DOHH2 (cell line): Measurements from ENCODE around the gene TBKBP1.
"Not testable (repeated sequence)": the region's sequence is repeated elsewhere in the genome, so short reads cannot be mapped to it uniquely, and the experiment has no call there.

Source experiments
- H3F3A ChIP-seq: fragments of 200-600 bp; sonication (generic), shearing (Covaris generic); 2 replicates; pipeline ENCODE4 v1.6.0; 2016; ENCODE audit warnings: antibody characterized with exemption, mild to moderate bottlenecking; ENCODE audit not compliant: control insufficient read depth, insufficient read depth
- H3K27ac ChIP-seq: fragments of 200-600 bp; sonication (generic); 2 replicates; pipeline ENCODE4 v1.5.1; 2014; ENCODE audit warnings: low read depth, mild to moderate bottlenecking, low read length, moderate library complexity
- H3K27me3 ChIP-seq: fragments of 200-600 bp; sonication (generic); 2 replicates; pipeline ENCODE4 v1.6.1; 2014; ENCODE audit warnings: mild to moderate bottlenecking, low read length, mixed read lengths; ENCODE audit not compliant: control insufficient read depth
- H3K36me3 ChIP-seq: fragments of 200-600 bp; sonication (generic); 2 replicates; pipeline ENCODE4 v1.6.1; 2014; ENCODE audit warnings: mild to moderate bottlenecking, low read length, moderate library complexity, mixed read lengths; ENCODE audit not compliant: control insufficient read depth
- H3K4me1 ChIP-seq: fragments of 200-600 bp; sonication (generic); 2 replicates; pipeline ENCODE4 v1.6.1; 2014; ENCODE audit warnings: mild to moderate bottlenecking, low read length, mixed read lengths; ENCODE audit not compliant: control insufficient read depth
- H3K4me2 ChIP-seq: fragments of 200-600 bp; sonication (generic); 2 replicates; pipeline ENCODE4 v1.6.0; 2014; ENCODE audit warnings: mild to moderate bottlenecking, low read length, moderate library complexity
- H3K4me3 ChIP-seq: fragments of 200-600 bp; sonication (generic); 2 replicates; pipeline ENCODE4 v1.5.1; 2014; ENCODE audit warnings: mild to moderate bottlenecking, low read length, mixed read lengths
- H3K79me2 ChIP-seq: fragments of 200-600 bp; sonication (generic); 2 replicates; pipeline ENCODE4 v1.6.1; 2014; ENCODE audit warnings: mild to moderate bottlenecking, low read length, mixed read lengths; ENCODE audit not compliant: control insufficient read depth
- H3K9me2 ChIP-seq: fragments of 200-600 bp; sonication (generic); replicated peaks from 2 replicates; pipeline ENCODE4 v1.6.1; 2014; ENCODE audit warnings: mild to moderate bottlenecking, low read length, mixed read lengths; ENCODE audit not compliant: control insufficient read depth
- H3K9me3 ChIP-seq: fragments of 200-600 bp; sonication (generic); 2 replicates; pipeline ENCODE4 v1.6.1; 2014; ENCODE audit warnings: antibody characterized with exemption, low read length, mixed read lengths; ENCODE audit not compliant: control insufficient read depth, insufficient read depth
- H4K20me1 ChIP-seq: fragments of 200-600 bp; sonication (generic); 2 replicates; pipeline ENCODE4 v1.6.0; 2014; ENCODE audit warnings: low read depth, mild to moderate bottlenecking, antibody characterized with exemption, low read length, moderate library complexity; ENCODE audit not compliant: control insufficient read depth, insufficient read depth
- CTCF ChIP-seq: fragments of 200-600 bp; sonication (generic); IDR thresholded peaks from one replicate; pipeline ENCODE4 v1.5.1; 2014; ENCODE audit warnings: antibody characterized with exemption, mild to moderate bottlenecking, low read depth, low read length; ENCODE audit not compliant: poor library complexity, severe bottlenecking
- EZH2phosphoT487 ChIP-seq: fragments of 200-600 bp; sonication (generic); IDR thresholded peaks from 2 replicates; pipeline ENCODE4 v1.6.1; 2017; ENCODE audit warnings: borderline replicate concordance, mild to moderate bottlenecking, antibody characterized with exemption, low read length, moderate library complexity, mixed read lengths

Gene TBKBP1

GRCh38 chr17:47682138-47682537, 11.8 kb upstream of the TBKBP1 start:
- no peak for TF ChIP-seq EZH2phosphoT487
- H3K4me3 ChIP-seq: no peak overlapping the region
- H3F3A ChIP-seq: peaks cover 64% of the 10 kb centered on the region
- H4K20me1 ChIP-seq: peaks cover 9% of the 10 kb centered on the region; the same call in 1 of the 2 replicates
- H3K27me3 ChIP-seq: no peaks in the 10 kb centered on the region
- no peak overlapping the region for H3K4me2 ChIP-seq
- 0 out of 2 replicates have a peak, but pooled peaks cover 3% of the 10 kb centered on the region for H3K79me2 ChIP-seq
- no peaks in the 10 kb centered on the region for H3K9me2 ChIP-seq
- no peaks in the 10 kb centered on the region for H3K4me1 ChIP-seq
- H3K27ac ChIP-seq: no peak overlapping the region
- peaks cover 88% of the 10 kb centered on the region for H3K36me3 ChIP-seq
- no peaks in the 10 kb centered on the region for H3K9me3 ChIP-seq

- not testable (repeated sequence) for H3K9me3 ChIP-seq, H3K4me2 ChIP-seq, H3K27me3 ChIP-seq, H3K4me1 ChIP-seq, H3K79me2 ChIP-seq, H3K9me2 ChIP-seq, H3K27ac ChIP-seq, H4K20me1 ChIP-seq, H3K4me3 ChIP-seq
- Histone ChIP-seq H3F3A (peaks cover 67% of the 10 kb centered on the region), H3K36me3 (peaks cover 82% of the 10 kb centered on the region)
Observed at GRCh38 chr17:47682727-47683126, 11.2 kb upstream of the TBKBP1 start.

GRCh38 chr17:47684025-47684424, 9.9 kb upstream of the TBKBP1 start:
- Histone ChIP-seq H3K36me3 (peaks cover 70% of the 10 kb centered on the region), H3F3A (peaks cover 67% of the 10 kb centered on the region), H3K4me2 (no peak overlapping the region)

GRCh38 chr17:47684535-47685193, 9.3 kb upstream of the TBKBP1 start:
- Histone ChIP-seq H3F3A (peaks cover 63% of the 10 kb centered on the region), H3K4me1 (no peaks in the 10 kb centered on the region), H4K20me1 (peaks cover 6% of the 10 kb centered on the region; the same call in 1 of the 2 replicates), H3K27ac (no peak overlapping the region), H3K27me3 (no peaks in the 10 kb centered on the region), H3K36me3 (peaks cover 64% of the 10 kb centered on the region), H3K79me2 (no peaks in the 10 kb centered on the region), H3K4me2 (no peak overlapping the region), H3K4me3 (no peak overlapping the region), H3K9me3 (no peaks in the 10 kb centered on the region), H3K9me2 (no peaks in the 10 kb centered on the region)
- no peak for TF ChIP-seq CTCF
- TF ChIP-seq EZH2phosphoT487: no peak

More at GRCh38 chr17:47684025-47684424, 9.9 kb upstream of the TBKBP1 start:
- Histone ChIP-seq H3K9me3 (no peaks in the 10 kb centered on the region), H4K20me1 (peaks cover 6% of the 10 kb centered on the region; the same call in 1 of the 2 replicates), H3K4me1 (no peaks in the 10 kb centered on the region), H3K27me3 (no peaks in the 10 kb centered on the region), H3K9me2 (no peaks in the 10 kb centered on the region), H3K79me2 (no peaks in the 10 kb centered on the region), H3K4me3 (no peak overlapping the region), H3K27ac (no peak overlapping the region)
- no peak for TF ChIP-seq CTCF
- no peak for TF ChIP-seq EZH2phosphoT487
